ENCODE results near the gene DVL3. TPM values are rescaled to one million over a fixed set of nuclear protein-coding genes. Genes with fewer than 3 reads are reported as not detected.

DVL3 gene
- total and polyA plus RNA-seq, 10 of the 15 experiments (the other 5 are each of a cell fraction or from before 2014, with no cell fraction given) = 2.2 to 39.7 (median 14.5) TPM

GRCh38 chr3:184173374-184173722 lies 18.2 kb downstream of the DVL3 start:
- ATAC-seq (no peak), FAIRE-seq (no peak), DNase-seq (ENCODE audit: low read depth, low spot score) (no peak)
- H3K4me3 ChIP-seq = no peak overlapping the region
- peaks cover 4 to 6% of the 10 kb centered on the region in 2 experiments; a peak in 3 of 4 replicates for H3K36me3 ChIP-seq (ENCODE audit: control insufficient read depth in 2 of 2, insufficient read depth in 2 of 2, low read length in 1 of 2)
- H2AFZ ChIP-seq (ENCODE audit: control insufficient read depth, low read depth, low read length) = no peak overlapping the region
- no peaks in the 10 kb centered on the region for H4K20me1 ChIP-seq (ENCODE audit: control insufficient read depth, insufficient read depth)
- in situ Hi-C loops (cut with MboI) (no loop called here), intact Hi-C loops (cut with micrococcal nuclease; ENCODE audit: unreplicated experiment) (no loop called here)
- H3K27me3 ChIP-seq (replicated peaks in 1 of 2; ENCODE audit: control insufficient read depth in 2 of 2, insufficient read depth in 2 of 2, low read length in 1 of 2) = no peaks in the 10 kb centered on the region
- POLR2A ChIA-PET = interaction anchor here (0.8 to 2.8 kb wide), 5 partner anchors 10 to 40 kb away, joined by 3 to 16 read pairs (median 5); partner anchors contain the start of gene ABCF3
- SMC1A ChIA-PET (ENCODE audit: uncharacterized antibody, unreplicated experiment) = interaction anchor here (0.6 to 1.5 kb wide), 5 partner anchors 12 to 278 kb away, joined by 4 to 5 read pairs (median 4); partner anchors contain the start of gene ABCF3
- H3K9ac ChIP-seq (ENCODE audit: control insufficient read depth, insufficient read depth, low read length) = no peak overlapping the region
- H3K9me3 ChIP-seq (replicated peaks; ENCODE audit: control insufficient read depth, insufficient read depth, low read length) = no peaks in the 10 kb centered on the region
- peaks cover 31% of the 10 kb centered on the region for H3K79me2 ChIP-seq (ENCODE audit: control insufficient read depth, insufficient read depth, low read length)
- no TSS peak for BruUV-seq (replicated peaks)
- no peak overlapping the region for H3K4me2 ChIP-seq (ENCODE audit: control insufficient read depth, insufficient read depth)
- WGBS (ENCODE audit: insufficient coverage, insufficient replicate concordance, low lambda C conversion rate, missing lambda C conversion rate) = 94% methylated on average over 2 of the region's 2 CpGs
- peaks cover 9% of the 10 kb centered on the region for H3K4me1 ChIP-seq (ENCODE audit: control insufficient read depth, insufficient read depth, low read length)
- no peak overlapping the region for H3K27ac ChIP-seq (ENCODE audit: control insufficient read depth, insufficient read depth)
- CTCF ChIA-PET = interaction anchor here (0.7 to 2.3 kb wide), 6 partner anchors 9 to 278 kb away, joined by 3 to 12 read pairs (median 4); partner anchors contain the start of gene ABCF3
- RAD21 ChIA-PET (ENCODE audit: unreplicated experiment) = interaction anchor here (1.2 to 1.5 kb wide), 3 partner anchors 12 to 39 kb away, joined by 3 to 5 read pairs (median 4); partner anchors contain the start of genes ABCF3 and EIF2B5
- TF ChIP-seq ZNF384 (IDR thresholded peaks at IDR 0.05; ENCODE audit: borderline replicate concordance, low read depth, low read length) = no peak
- no peak for TF ChIP-seq GABPA (IDR thresholded peaks at IDR 0.05; ENCODE audit: low read depth)
- TF ChIP-seq CBX3 (IDR thresholded peaks at IDR 0.05; ENCODE audit: borderline replicate concordance, low read depth) = no peak
- TF ChIP-seq, protein P1, sequence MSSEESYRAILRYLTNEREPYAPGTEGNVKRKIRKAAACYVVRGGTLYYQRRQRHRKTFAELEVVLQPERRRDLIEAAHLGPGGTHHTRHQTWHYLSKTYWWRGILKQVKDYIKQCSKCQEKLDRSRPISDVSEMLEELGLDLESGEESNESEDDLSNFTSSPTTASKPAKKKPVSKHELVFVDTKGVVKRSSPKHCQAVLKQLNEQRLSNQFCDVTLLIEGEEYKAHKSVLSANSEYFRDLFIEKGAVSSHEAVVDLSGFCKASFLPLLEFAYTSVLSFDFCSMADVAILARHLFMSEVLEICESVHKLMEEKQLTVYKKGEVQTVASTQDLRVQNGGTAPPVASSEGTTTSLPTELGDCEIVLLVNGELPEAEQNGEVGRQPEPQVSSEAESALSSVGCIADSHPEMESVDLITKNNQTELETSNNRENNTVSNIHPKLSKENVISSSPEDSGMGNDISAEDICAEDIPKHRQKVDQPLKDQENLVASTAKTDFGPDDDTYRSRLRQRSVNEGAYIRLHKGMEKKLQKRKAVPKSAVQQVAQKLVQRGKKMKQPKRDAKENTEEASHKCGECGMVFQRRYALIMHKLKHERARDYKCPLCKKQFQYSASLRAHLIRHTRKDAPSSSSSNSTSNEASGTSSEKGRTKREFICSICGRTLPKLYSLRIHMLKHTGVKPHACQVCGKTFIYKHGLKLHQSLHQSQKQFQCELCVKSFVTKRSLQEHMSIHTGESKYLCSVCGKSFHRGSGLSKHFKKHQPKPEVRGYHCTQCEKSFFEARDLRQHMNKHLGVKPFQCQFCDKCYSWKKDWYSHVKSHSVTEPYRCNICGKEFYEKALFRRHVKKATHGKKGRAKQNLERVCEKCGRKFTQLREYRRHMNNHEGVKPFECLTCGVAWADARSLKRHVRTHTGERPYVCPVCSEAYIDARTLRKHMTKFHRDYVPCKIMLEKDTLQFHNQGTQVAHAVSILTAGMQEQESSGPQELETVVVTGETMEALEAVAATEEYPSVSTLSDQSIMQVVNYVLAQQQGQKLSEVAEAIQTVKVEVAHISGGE (CRISPR knock-in tag; IDR thresholded peaks at IDR 0.05) = no peak
- TF ChIP-seq CHD2 (IDR thresholded peaks at IDR 0.05; ENCODE audit: borderline replicate concordance, low read depth, low read length) = no peak
- no peak for TF ChIP-seq CREM (IDR thresholded peaks at IDR 0.05; ENCODE audit: low read depth)
- no peak for TF ChIP-seq SMC3 (IDR thresholded peaks at IDR 0.05; ENCODE audit: borderline replicate concordance, low read length)
- no peak for TF ChIP-seq MTA3 (IDR thresholded peaks at IDR 0.05; ENCODE audit: borderline replicate concordance, low read length)
- TF ChIP-seq BRCA1 (IDR thresholded peaks at IDR 0.05; ENCODE audit: low read depth, low read length) = no peak
- TF ChIP-seq POLR2AphosphoS5 (IDR thresholded peaks at IDR 0.05; ENCODE audit: low read length) = no peak
- no peak for TF ChIP-seq CEBPZ (IDR thresholded peaks at IDR 0.05; ENCODE audit: low read depth, low read length)
- no peak for TF ChIP-seq ETV6 (conservative IDR thresholded peaks at IDR 0.05 in 1 of 2, IDR thresholded peaks at IDR 0.05 in 1 of 2; ENCODE audit: borderline replicate concordance in 1 of 2, low read depth in 1 of 2)
- TF ChIP-seq STAT1 (conservative IDR thresholded peaks at IDR 0.05) = no peak
- TF ChIP-seq RFX5 (IDR thresholded peaks at IDR 0.05; ENCODE audit: low read depth, low read length) = no peak
- TF ChIP-seq LARP7 (IDR thresholded peaks at IDR 0.05) = no peak
- TF ChIP-seq USF1 (IDR thresholded peaks at IDR 0.05; ENCODE audit: borderline replicate concordance, extremely low read length, insufficient read depth, low read depth, low read length) = no peak
